Measurements from ENCODE around the gene PCGF5. TPM values are rescaled to one million over a fixed set of nuclear protein-coding genes. Genes with fewer than 3 reads are reported as not detected.
A peak's percentile ranks its signal among the peaks of the same experiment; 100 is the strongest.
"Not testable (repeated sequence)": the region's sequence is repeated elsewhere in the genome, so short reads cannot be mapped to it uniquely, and the experiment has no call there.

Gene PCGF5
- 106 TPM for total RNA-seq

DNA sequence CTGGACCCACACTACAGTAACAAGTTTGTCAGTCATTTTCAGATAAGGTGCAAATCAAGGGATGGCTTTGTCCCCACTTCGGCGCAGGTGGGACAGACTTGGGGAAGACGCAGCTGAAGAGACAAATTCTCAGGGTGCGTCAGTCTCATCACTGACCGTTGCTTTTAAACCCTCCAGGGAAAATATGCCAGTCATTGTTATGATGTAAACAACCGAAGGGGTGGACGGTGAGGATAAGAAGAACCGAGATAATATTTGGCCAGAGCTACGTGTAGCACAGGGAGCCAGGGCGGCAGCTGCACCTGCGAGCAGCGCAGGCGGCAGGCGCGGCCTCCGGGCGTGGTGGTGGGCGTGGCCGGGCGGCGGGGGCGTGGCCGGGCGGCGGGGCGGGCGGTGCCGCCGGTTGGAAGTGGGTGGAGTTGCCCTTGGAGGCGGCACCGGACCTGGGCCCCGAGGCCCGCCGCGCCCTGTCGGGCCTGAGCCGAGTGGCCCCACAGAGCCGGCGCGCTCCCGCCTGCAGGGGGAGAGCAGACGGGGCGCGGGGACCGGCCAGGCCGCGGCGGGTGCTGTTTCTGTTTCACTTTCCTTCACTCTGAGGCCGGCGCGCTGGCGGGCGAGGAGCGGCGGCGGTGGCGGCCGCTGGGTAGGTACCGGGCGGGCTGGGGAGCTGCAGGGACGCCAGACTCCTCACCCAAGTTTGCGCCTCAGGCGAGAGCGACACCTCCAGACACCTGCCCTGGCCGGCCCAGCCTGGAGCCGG is at the start of gene PCGF5:
TSS of gene PCGF5 (plus strand) at position 470 of the 760 bp plus-strand sequence. CDS start 2,209 bp downstream, outside the sequence.
- no peaks in the 10 kb centered on the region for H3K9me3 ChIP-seq (ENCODE audit: low read depth, low read length)
- H3K4me3 ChIP-seq (ENCODE audit: low read length): peak within 1 kb of the TSS; percentile 91
- H3K4me1 ChIP-seq (ENCODE audit: insufficient read depth, low read length): peaks cover 36% of the 10 kb centered on the region
- no peaks in the 10 kb centered on the region for H3K27me3 ChIP-seq (ENCODE audit: insufficient read depth, low read length)

DNA sequence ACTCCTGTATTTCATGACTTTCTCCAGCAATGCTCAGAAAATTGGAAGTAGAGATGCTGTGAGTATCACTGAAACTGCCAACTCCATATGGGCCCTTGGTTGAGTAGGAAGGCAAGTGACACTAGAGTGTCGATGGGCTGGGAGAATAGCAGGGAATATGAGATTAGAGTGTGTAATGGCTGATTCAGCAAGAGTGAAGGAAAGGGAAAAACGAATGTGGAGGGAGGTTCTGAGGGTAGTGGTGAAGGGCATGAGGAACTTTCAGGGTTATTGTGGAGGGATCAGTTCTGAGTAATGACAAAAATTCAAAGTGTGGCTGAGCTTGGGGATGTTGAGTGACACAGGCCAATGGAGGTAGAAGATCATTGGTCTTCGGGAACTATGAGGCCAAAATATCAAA is 49.0 kb upstream of the PCGF5 start:
- Histone ChIP-seq H3K4me3 (ENCODE audit: low read length) (no peak overlapping the region), H3K4me1 (ENCODE audit: insufficient read depth, low read length) (no peaks in the 10 kb centered on the region), H3K9me3 (ENCODE audit: low read depth, low read length) (peaks cover 12% of the 10 kb centered on the region), H3K27me3 (ENCODE audit: insufficient read depth, low read length) (no peaks in the 10 kb centered on the region)

DNA sequence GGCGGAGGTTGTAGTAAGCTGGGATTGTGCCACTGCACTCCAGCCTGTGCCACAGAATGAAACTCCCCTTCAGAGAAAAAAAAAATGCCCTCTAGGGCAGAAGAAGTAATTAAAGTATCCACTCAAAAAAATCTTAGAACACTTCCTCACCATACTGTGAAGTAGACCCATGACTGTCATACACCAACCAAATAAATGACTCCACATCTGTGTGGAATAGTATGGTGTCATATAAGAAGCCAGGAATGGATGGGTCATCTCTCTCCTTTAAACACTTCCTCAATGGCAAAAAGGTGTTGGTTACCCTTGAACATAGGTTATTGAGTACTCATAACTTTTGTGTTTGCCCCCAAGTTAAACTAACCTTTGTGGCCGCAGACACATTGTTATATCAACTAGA is 48.1 kb upstream of the PCGF5 start:
- H3K4me1 ChIP-seq (ENCODE audit: insufficient read depth, low read length): no peaks in the 10 kb centered on the region
- no peak overlapping the region for H3K4me3 ChIP-seq (ENCODE audit: low read length)

DNA sequence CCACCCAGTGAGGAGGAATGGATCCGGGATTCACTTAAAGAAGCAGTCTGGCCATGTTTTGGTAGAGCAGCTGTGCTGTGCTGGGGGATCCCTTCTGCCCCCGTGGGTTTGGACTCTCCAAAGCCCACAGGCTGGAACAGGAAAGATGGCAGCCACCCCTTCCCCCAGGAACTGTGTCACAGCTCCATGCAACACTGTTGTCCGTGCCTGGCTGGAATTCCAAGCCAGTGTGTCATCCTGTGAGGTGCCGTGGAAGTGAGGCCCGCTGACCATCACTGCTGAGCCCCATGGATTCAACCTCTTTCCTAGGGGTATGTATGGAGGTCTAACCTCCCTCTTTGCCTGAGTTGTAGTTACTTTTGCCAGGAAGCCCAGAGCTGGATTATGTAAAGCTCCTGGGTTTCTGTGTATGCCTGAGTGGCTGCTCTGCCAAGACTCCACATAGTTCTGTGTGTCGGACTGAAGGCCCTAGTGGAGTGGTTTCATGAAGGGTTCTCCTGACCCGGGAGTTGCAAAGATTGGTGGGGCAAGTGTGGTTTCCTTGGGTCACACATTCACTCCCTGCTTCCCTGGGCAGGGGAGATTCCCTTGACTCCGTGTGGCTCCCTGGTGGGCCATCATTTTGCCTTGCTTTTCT is 35.1 kb upstream of the PCGF5 start:
- Histone ChIP-seq H3K27me3 (ENCODE audit: insufficient read depth, low read length) (no peaks in the 10 kb centered on the region), H3K4me1 (ENCODE audit: insufficient read depth, low read length) (peaks cover 14% of the 10 kb centered on the region), H3K9me3 (ENCODE audit: low read depth, low read length) (no peaks in the 10 kb centered on the region), H3K4me3 (ENCODE audit: low read length) (no peak overlapping the region)

More for the DNA sequence above, 48.1 kb upstream of the PCGF5 start:
- Histone ChIP-seq H3K9me3 (ENCODE audit: low read depth, low read length) (peaks cover 12% of the 10 kb centered on the region), H3K27me3 (ENCODE audit: insufficient read depth, low read length) (no peaks in the 10 kb centered on the region)

DNA sequence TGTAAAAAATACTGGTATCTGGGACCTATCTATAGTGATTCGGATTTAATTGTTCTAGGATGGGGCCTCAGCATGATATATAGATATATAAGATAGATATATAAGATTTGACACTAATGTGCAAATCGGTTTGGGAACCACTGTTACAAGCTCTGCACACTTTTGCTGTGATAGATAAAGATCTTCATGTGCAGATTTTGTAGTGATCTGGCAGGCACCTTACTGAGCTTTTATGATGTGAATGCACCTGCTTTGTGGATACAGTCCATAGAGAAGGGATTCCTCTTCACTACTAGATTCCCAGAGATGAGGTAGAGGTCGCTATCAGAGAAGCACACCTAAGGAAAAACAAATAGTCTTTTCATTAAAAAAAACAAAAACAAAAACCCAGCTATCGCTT is 33.3 kb upstream of the PCGF5 start:
- H3K27me3 ChIP-seq (ENCODE audit: insufficient read depth, low read length): no peaks in the 10 kb centered on the region
- H3K4me1 ChIP-seq (ENCODE audit: insufficient read depth, low read length): peaks cover 27% of the 10 kb centered on the region
- no peak overlapping the region for H3K4me3 ChIP-seq (ENCODE audit: low read length)
- no peaks in the 10 kb centered on the region for H3K9me3 ChIP-seq (ENCODE audit: low read depth, low read length)

DNA sequence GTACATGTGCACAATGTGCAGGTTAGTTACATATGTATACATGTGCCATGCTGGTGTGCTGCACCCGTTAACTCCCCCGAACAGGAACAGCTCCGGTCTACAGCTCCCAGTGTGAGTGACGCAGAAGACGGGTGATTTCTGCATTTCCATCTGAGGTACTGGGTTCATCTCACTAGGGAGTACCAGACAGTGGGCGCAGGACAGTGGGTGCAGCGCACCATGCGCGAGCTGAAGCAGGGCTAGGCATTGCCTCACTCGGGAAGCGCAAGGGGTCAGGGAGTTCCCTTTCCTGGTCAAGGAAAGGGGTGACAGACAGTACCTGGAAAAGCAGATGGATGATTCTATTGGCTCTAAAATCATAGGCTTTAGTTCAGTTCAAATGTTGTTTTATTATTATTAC is 32.5 kb upstream of the PCGF5 start:
- peaks cover 27% of the 10 kb centered on the region for H3K4me1 ChIP-seq (ENCODE audit: insufficient read depth, low read length)
- not testable (repeated sequence) for H3K4me3 ChIP-seq (ENCODE audit: low read length); H3K27me3 ChIP-seq (ENCODE audit: insufficient read depth, low read length); H3K9me3 ChIP-seq (ENCODE audit: low read depth, low read length)

DNA sequence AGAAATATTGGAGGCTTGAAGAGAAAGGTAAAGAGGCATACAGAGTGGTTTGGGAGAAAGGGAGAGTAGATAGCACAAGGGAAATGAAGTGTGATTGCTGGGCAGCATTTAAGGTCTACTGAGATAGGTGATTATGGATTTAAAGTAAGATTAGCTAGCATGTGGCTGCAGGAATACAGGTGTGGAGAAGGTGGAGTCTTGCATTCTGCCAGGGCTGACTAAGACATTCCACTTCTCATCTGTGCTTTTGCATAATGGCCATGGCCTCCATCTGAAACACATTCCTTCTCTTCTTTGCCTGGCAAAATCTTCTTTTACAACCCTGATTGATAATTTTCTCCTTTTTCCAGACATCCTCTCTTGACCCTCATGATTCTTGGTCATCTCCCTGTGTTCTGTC is 31.6 kb upstream of the PCGF5 start:
- Histone ChIP-seq H3K4me1 (ENCODE audit: insufficient read depth, low read length) (peaks cover 27% of the 10 kb centered on the region), H3K4me3 (ENCODE audit: low read length) (no peak overlapping the region), H3K9me3 (ENCODE audit: low read depth, low read length) (no peaks in the 10 kb centered on the region), H3K27me3 (ENCODE audit: insufficient read depth, low read length) (no peaks in the 10 kb centered on the region)

DNA sequence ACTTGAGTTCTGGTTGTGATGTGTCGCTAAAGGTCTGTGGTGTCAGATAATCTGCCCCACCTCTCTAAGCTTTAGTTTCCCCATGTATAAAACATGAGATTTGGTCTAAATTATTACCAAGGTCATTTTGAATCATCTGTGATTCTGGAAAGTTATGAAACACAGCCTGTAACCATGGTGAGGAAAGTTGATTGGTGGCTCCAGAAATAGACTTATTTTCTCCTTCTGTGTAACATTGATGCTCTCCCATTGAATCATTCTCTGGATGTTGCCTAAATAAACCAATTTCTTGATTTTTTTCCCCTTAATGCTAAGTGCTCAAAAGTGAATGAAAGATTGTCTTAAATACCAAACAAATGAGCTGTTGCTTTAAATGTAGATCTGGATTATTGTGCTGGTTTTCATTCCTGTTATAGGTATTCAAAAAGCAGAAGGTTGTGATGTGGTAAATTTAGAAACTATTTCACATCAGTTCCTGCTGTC is 30.0 kb upstream of the PCGF5 start:
- peaks cover 20% of the 10 kb centered on the region for H3K4me1 ChIP-seq (ENCODE audit: insufficient read depth, low read length)
- H3K27me3 ChIP-seq (ENCODE audit: insufficient read depth, low read length): no peaks in the 10 kb centered on the region
- H3K9me3 ChIP-seq (ENCODE audit: low read depth, low read length): no peaks in the 10 kb centered on the region
- no peak overlapping the region for H3K4me3 ChIP-seq (ENCODE audit: low read length)

DNA sequence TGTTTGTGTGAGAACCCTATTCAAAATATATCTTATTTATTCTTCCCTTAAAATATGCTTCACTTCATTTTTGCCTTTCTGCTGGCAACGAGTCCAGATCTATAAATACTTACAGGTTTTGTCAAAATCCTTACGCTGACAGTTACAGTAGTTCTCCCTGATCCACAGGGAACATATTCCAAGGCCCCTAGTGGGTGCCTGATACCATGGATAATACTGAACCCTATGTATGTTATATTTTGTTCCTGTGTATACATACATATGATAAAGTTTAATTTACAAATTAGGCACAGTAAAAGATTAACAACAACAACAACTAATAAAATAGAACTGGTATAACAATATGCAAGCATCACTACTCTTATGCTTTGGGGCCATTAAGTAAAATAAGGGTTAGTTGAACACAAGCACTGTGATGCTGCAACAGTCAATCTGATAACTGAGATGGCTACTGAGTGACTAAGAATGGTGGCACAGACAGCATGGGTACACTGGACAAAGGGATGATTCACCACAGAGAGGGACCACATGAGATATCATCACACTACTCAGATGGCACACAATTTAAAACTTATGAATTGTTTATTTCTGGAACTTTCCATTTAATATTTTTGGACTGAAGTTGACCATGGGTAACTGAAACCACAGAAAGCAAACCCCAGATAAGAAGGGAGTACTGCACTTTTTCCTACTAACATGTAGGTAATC is 29.4 kb upstream of the PCGF5 start:
- no peaks in the 10 kb centered on the region for H3K27me3 ChIP-seq (ENCODE audit: insufficient read depth, low read length)
- H3K9me3 ChIP-seq (ENCODE audit: low read depth, low read length): no peaks in the 10 kb centered on the region
- no peak overlapping the region for H3K4me3 ChIP-seq (ENCODE audit: low read length)
- peaks cover 19% of the 10 kb centered on the region for H3K4me1 ChIP-seq (ENCODE audit: insufficient read depth, low read length)

DNA sequence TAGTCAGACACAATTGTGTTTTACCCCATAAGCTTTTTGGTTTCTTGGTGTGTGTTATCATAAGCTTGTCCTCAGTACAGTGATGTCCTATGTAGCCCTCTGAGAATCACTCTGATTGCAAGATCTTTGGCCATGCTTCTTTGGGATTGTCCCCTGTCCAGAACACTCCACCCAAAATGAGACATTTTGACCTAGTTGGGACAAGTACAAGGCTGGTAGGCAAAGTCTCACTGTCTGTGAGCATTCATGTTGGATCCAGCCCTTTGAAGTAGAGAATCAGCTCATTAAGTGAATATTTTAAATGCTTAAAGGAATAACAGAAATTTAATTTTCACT is 28.9 kb upstream of the PCGF5 start:
- peaks cover 19% of the 10 kb centered on the region for H3K4me1 ChIP-seq (ENCODE audit: insufficient read depth, low read length)

DNA sequence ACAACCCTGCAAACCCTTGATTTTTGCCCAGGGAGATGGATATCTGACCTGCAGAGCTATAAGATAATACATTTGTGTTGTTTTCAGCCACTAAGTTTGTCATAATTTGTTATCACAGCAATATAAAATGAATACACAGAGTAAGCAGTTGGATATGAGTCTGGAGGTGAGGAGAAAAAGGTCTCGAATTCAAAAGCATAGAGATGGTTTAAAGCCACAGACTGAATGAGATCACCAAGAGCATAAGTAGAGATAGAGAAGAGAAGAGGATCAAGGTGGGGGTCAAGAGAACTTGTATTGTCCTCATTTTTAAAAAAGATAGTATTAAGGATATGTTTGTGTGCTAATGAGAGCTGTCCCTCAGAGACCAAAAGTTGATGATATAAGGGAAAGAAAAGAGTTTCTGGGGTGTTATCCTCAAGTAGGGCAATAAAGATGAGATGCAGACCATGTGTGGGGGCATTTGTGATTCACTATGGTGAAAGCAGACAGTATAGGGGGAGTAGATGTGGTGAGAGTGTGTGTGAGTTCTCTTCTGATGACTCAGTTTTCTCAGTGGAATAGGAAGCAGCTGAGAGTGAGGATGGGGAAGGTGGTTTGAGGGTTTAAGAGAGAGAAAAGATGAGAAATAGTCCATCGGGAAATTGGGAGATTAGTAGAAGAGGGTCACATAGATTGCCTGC is 25.8 kb upstream of the PCGF5 start:
- Histone ChIP-seq H3K9me3 (ENCODE audit: low read depth, low read length) (no peaks in the 10 kb centered on the region), H3K4me1 (ENCODE audit: insufficient read depth, low read length) (peaks cover 37% of the 10 kb centered on the region), H3K27me3 (ENCODE audit: insufficient read depth, low read length) (no peaks in the 10 kb centered on the region), H3K4me3 (ENCODE audit: low read length) (no peak overlapping the region)

More for the DNA sequence above, 28.9 kb upstream of the PCGF5 start:
- no peaks in the 10 kb centered on the region for H3K27me3 ChIP-seq (ENCODE audit: insufficient read depth, low read length)
- no peak overlapping the region for H3K4me3 ChIP-seq (ENCODE audit: low read length)
- H3K9me3 ChIP-seq (ENCODE audit: low read depth, low read length): no peaks in the 10 kb centered on the region

DNA sequence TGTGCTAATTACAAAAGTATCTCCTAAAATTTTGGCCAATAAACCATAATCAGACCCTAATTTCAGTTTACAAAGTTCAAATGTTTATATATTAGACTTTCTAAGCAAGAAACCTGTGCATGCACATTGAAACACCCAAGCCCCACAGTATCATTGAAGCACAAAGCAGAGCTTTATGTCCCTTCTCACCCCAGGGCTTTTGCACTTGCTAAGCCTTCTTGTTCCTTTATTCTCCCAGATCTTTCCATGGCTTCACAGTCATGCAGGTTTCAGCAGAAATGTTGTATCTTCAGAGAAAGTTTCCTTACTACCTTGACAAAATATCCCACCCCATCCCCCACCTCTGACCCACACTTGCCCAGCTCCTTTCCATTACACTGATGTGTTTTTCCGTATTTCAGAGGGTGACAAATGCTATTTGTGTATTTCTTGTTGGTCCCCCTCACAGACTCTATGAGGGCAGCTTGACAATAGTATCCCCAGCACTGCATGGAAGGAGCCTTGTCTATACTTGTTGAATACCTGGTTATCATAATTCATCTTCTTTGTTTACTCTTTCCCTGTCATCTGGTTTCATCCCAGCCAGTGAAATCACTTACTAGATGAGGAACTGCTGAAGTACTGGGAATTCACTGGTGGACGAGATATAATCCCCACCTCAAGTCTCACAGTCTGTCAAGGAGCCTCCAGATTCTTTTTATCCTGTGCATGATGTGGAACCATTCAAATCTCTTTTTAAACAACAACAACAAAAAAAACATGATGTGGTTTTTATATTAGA is 24.0 kb upstream of the PCGF5 start:
- Histone ChIP-seq H3K9me3 (ENCODE audit: low read depth, low read length) (no peaks in the 10 kb centered on the region), H3K27me3 (ENCODE audit: insufficient read depth, low read length) (no peaks in the 10 kb centered on the region), H3K4me3 (ENCODE audit: low read length) (no peak overlapping the region), H3K4me1 (ENCODE audit: insufficient read depth, low read length) (peaks cover 39% of the 10 kb centered on the region)

DNA sequence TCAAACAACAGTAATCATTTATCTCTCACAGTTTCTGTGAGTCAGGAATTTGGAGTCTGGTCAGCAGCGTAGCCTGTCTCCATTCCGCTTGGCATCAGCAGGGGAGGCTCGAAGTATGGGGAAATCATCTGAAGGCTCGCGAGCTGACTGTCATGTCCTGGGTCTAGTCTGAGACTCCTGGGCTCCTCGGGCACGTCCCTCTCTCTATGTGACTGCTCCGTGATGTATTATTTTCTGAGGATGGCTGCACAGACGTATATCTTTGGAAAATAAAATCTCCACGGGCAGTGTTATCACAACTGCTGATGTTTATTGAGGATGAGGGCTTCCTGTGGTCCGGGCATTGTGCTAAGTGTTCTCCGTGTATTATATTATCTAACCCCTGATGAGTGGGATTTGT is 23.3 kb upstream of the PCGF5 start:
- Histone ChIP-seq H3K9me3 (ENCODE audit: low read depth, low read length) (no peaks in the 10 kb centered on the region), H3K27me3 (ENCODE audit: insufficient read depth, low read length) (no peaks in the 10 kb centered on the region), H3K4me1 (ENCODE audit: insufficient read depth, low read length) (peaks cover 42% of the 10 kb centered on the region), H3K4me3 (ENCODE audit: low read length) (no peak overlapping the region)

DNA sequence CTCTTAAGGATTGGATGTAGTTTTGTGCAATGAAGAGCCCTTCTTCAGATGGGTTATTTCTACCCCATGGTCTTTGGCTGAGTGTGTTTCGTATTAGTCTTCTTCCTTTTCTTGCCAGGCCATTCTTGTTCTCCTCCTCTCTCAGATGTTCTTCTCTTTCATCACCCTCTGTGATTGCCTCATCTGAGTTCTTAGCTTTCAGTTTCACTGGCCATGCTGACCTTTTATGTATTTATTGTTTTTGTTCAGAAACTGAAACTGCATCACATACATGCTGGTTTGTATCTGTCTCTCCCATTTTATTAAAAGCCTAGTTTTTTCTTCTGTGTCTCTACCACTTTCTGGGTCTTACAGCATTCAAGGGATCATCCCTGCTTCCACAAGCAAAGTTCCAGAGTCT is 21.7 kb upstream of the PCGF5 start:
- Histone ChIP-seq H3K27me3 (ENCODE audit: insufficient read depth, low read length) (no peaks in the 10 kb centered on the region), H3K4me3 (ENCODE audit: low read length) (no peak overlapping the region), H3K4me1 (ENCODE audit: insufficient read depth, low read length) (peaks cover 43% of the 10 kb centered on the region), H3K9me3 (ENCODE audit: low read depth, low read length) (no peaks in the 10 kb centered on the region)
